ENCODE measurements around the gene TEKT3. TPM values are rescaled to one million over a fixed set of nuclear protein-coding genes. Genes with fewer than 3 reads are reported as not detected.

TEKT3 gene
- polyA plus RNA-seq, 1 experiment = 0.21 TPM

- DNase-seq (ENCODE audit: low read depth) = no peak
- ChIA-PET POLR2A (no interaction called here), CTCF (no interaction called here)
- H3K36me3 ChIP-seq (ENCODE audit: control insufficient read depth, insufficient read depth, low read length) = no peaks in the 10 kb centered on the region
- TF ChIP-seq CTCF (IDR thresholded peaks at IDR 0.05; ENCODE audit: insufficient read depth, low read depth, low read length) = no peak
- H3K27me3 ChIP-seq (ENCODE audit: control insufficient read depth, insufficient read depth, low read length) = peaks cover 6% of the 10 kb centered on the region
- H3K4me3 ChIP-seq (ENCODE audit: low read depth, low read length) = no peak overlapping the region
Observed at GRCh38 chr17:15335446-15335845, 6.0 kb downstream of the TEKT3 start.

- Histone ChIP-seq H3K4me3 (ENCODE audit: low read depth, low read length) (no peak overlapping the region), H3K27me3 (ENCODE audit: control insufficient read depth, insufficient read depth, low read length) (peaks cover 6% of the 10 kb centered on the region), H3K36me3 (ENCODE audit: control insufficient read depth, insufficient read depth, low read length) (no peaks in the 10 kb centered on the region)
- ChIA-PET POLR2A (no interaction called here), CTCF (no interaction called here)
- TF ChIP-seq CTCF (IDR thresholded peaks at IDR 0.05; ENCODE audit: insufficient read depth, low read depth, low read length) = no peak
- no peak for DNase-seq (ENCODE audit: low read depth)
Observed at GRCh38 chr17:15334266-15334665, 7.1 kb downstream of the TEKT3 start.

GRCh38 chr17:15332338-15332737 is 9.1 kb downstream of the TEKT3 start:
- POLR2A ChIA-PET = no interaction called here
- no peak overlapping the region for H3K4me3 ChIP-seq (ENCODE audit: low read depth, low read length)
- peaks cover 6% of the 10 kb centered on the region for H3K27me3 ChIP-seq (ENCODE audit: control insufficient read depth, insufficient read depth, low read length)
- no peak for DNase-seq (ENCODE audit: low read depth)
- H3K36me3 ChIP-seq (ENCODE audit: control insufficient read depth, insufficient read depth, low read length) = no peaks in the 10 kb centered on the region
- no peak for TF ChIP-seq CTCF (IDR thresholded peaks at IDR 0.05; ENCODE audit: insufficient read depth, low read depth, low read length)
- CTCF ChIA-PET = no interaction called here

- no peak for DNase-seq (ENCODE audit: low read depth)
- Histone ChIP-seq H3K36me3 (ENCODE audit: control insufficient read depth, insufficient read depth, low read length) (no peaks in the 10 kb centered on the region), H3K4me3 (ENCODE audit: low read depth, low read length) (no peak overlapping the region), H3K27me3 (ENCODE audit: control insufficient read depth, insufficient read depth, low read length) (no peaks in the 10 kb centered on the region; the same call in 1 of the 2 replicates)
- ChIA-PET POLR2A (no interaction called here), CTCF (interaction anchor here (1.0 kb wide), 1 partner anchor 52 kb away, joined by 3 read pairs; no protein-coding TSS in a partner anchor)
- no peak for TF ChIP-seq CTCF (IDR thresholded peaks at IDR 0.05; ENCODE audit: insufficient read depth, low read depth, low read length)
Observed at GRCh38 chr17:15323131-15323530, 18.3 kb downstream of the TEKT3 start.

- CTCF ChIA-PET = interaction anchor here (0.8 kb wide), 1 partner anchor 9 kb away, joined by 3 read pairs; no protein-coding TSS in a partner anchor
Observed at GRCh38 chr17:15321556-15322251, 19.7 kb downstream of the TEKT3 start.

More at GRCh38 chr17:15321556-15322251, 19.7 kb downstream of the TEKT3 start:
- Histone ChIP-seq H3K27me3 (ENCODE audit: control insufficient read depth, insufficient read depth, low read length) (peaks cover 3% of the 10 kb centered on the region; the same call in 1 of the 2 replicates), H3K36me3 (ENCODE audit: control insufficient read depth, insufficient read depth, low read length) (no peaks in the 10 kb centered on the region), H3K4me3 (ENCODE audit: low read depth, low read length) (no peak overlapping the region)
- no peak for TF ChIP-seq CTCF (IDR thresholded peaks at IDR 0.05; ENCODE audit: insufficient read depth, low read depth, low read length)
- DNase-seq (ENCODE audit: low read depth) = no peak
- POLR2A ChIA-PET = no interaction called here

Data from BJ (cell line).